Central memory CD8-positive, alpha-beta T cell (primary cell): ENCODE results near the gene STING1.
"Not testable (repeated sequence)": the region's sequence is repeated elsewhere in the genome, so short reads cannot be mapped to it uniquely, and the experiment has no call there.

ENCODE experiments used
- ATAC-seq: fragments of 150-1000 bp; cut with Tn5 transposase; replicated peaks from 2 replicates; pipeline ENCODE4 v1.10.0; 2022; ENCODE audit warnings: mild to moderate bottlenecking, moderate FRiP score, moderate number of reproducible peaks; ENCODE audit not compliant: poor library complexity, severe bottlenecking; ENCODE audit errors: extremely low read depth
- DNase-seq, 2 donors: peaks; one replicate each; pipeline ENCODE4 v3.0.0; 2021; ENCODE audit warnings: low spot score in 2 of 2
- H3K27ac Mint-ChIP-seq: one replicate; pipeline ENCODE4 v1.8.0; 2022; ENCODE audit warnings: low read depth, mild to moderate bottlenecking, moderate library complexity, mixed read lengths
- H3K27me3 Mint-ChIP-seq: one replicate; pipeline ENCODE4 v1.8.0; 2022; ENCODE audit warnings: mixed read lengths
- H3K36me3 Mint-ChIP-seq: one replicate; pipeline ENCODE4 v1.8.0; 2022; ENCODE audit warnings: mild to moderate bottlenecking, moderate library complexity, mixed read lengths; ENCODE audit not compliant: insufficient read depth
- H3K4me1 Mint-ChIP-seq: one replicate; pipeline ENCODE4 v1.8.0; 2022; ENCODE audit warnings: mixed read lengths
- H3K4me3 Mint-ChIP-seq: one replicate; pipeline ENCODE4 v1.8.0; 2022; ENCODE audit warnings: mild to moderate bottlenecking, moderate library complexity, mixed read lengths
- H3K9me3 Mint-ChIP-seq: one replicate; pipeline ENCODE4 v1.8.0; 2022; ENCODE audit warnings: mixed read lengths

Gene STING1

DNA sequence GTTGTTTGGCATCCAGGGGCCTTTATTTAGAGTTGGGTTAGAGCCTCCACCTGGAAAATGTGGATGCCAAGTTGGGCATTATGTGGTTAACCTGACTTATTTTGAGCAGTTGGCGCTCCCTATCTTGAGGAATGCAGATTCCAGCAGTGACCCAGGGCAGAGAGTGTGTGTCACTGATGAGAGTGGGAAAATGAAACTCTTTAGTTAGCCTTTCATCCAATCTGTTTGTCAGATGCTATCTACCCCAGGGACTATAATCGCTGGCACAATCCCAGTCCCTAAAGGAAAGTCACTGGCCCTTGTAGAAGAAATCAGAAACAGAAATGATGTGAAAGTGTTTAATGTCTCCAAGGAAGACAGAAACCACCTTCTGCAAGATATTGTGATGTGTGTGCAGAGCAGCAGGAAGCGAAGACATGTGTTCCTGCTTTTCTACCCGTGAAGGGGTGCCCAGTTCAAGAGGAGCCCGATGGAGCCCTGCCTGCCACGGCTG lies 10.2 kb upstream of the STING1 start:
- H3K4me1 Mint-ChIP-seq, result no peaks in the 10 kb centered on the region
- DNase-seq, result no peak
- no peak overlapping the region for H3K4me3 Mint-ChIP-seq
- H3K36me3 Mint-ChIP-seq, result no peaks in the 10 kb centered on the region
- no peak for ATAC-seq
- no peaks in the 10 kb centered on the region for H3K27me3 Mint-ChIP-seq
- no peaks in the 10 kb centered on the region for H3K9me3 Mint-ChIP-seq
- no peak overlapping the region for H3K27ac Mint-ChIP-seq

DNA sequence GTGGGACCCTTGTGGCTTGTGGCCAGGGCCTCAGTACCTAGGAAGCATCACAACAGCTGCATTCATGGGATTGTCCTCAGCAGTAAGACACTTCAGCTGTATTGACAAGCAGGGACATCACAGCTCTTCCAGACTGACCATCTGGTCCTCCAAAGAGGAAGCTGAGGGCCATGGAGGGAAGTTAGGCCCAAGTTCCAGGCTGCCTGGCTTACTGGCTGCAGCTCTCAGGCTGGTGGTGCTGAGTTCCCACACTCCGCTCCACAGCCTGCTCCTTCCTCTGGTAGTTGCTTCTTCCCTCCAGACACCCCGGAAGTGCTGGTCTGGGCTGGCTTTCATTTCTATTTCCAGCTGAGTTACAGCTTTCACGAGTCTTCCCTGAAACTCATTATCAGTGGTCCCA lies 5.7 kb upstream of the STING1 start:
- Mint-ChIP-seq H3K4me3 (no peak overlapping the region), H3K27ac (no peak overlapping the region), H3K27me3 (no peaks in the 10 kb centered on the region), H3K36me3 (peaks cover 2% of the 10 kb centered on the region), H3K9me3 (no peaks in the 10 kb centered on the region), H3K4me1 (no peaks in the 10 kb centered on the region)
- ATAC-seq (no peak), DNase-seq (no peak)

- DNase-seq (no peak), ATAC-seq (no peak)
These were observed 3.6 kb upstream of the STING1 start for GRCh38 chr5:139486201-139486600.

GRCh38 chr5:139482890-139483208 lies 291 bp upstream of the STING1 start:
- not testable (repeated sequence) for H3K27me3 Mint-ChIP-seq, H3K9me3 Mint-ChIP-seq, DNase-seq, ATAC-seq
- Mint-ChIP-seq H3K4me1 (peaks cover 41% of the 10 kb centered on the region), H3K36me3 (peaks cover 29% of the 10 kb centered on the region), H3K27ac (peak overlapping the region; percentile 88), H3K4me3 (peak overlapping the region; percentile 79)

More at GRCh38 chr5:139486201-139486600, 3.6 kb upstream of the STING1 start:
- Mint-ChIP-seq H3K4me3 (no peak overlapping the region), H3K27me3 (no peaks in the 10 kb centered on the region), H3K27ac (no peak overlapping the region), H3K9me3 (no peaks in the 10 kb centered on the region), H3K36me3 (peaks cover 10% of the 10 kb centered on the region), H3K4me1 (peaks cover 17% of the 10 kb centered on the region)

DNA sequence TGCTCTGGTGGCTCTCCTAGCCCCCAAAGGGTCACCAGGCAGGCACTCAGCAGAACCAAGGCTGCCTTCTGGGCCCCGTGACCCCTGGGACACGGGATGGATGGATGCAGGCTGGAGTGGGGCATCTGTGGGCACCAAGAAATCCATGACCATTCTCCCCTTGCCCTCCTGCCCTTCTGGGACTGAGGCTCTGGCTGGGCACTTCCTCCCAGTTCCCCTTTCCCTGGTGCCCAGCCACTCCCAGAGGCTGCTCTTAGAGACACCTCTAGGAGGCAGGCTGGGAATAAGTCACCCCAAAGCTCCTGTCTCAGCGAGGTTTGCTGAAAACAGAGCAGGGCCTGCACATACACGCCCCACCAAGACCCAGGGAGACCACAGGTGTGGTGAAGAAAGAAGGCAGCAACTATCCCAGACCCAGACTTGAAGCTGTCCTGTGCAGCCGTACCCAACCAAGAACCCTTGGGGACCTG lies 943 bp downstream of the STING1 start:
- H3K4me1 Mint-ChIP-seq, result peaks cover 41% of the 10 kb centered on the region
- peak overlapping the region; percentile 79 for H3K4me3 Mint-ChIP-seq
- H3K9me3 Mint-ChIP-seq, result no peaks in the 10 kb centered on the region
- ATAC-seq (peak; percentile 15), DNase-seq (no peak)
- peak overlapping the region; percentile 88 for H3K27ac Mint-ChIP-seq
- H3K27me3 Mint-ChIP-seq, result no peaks in the 10 kb centered on the region
- peaks cover 32% of the 10 kb centered on the region for H3K36me3 Mint-ChIP-seq

DNA sequence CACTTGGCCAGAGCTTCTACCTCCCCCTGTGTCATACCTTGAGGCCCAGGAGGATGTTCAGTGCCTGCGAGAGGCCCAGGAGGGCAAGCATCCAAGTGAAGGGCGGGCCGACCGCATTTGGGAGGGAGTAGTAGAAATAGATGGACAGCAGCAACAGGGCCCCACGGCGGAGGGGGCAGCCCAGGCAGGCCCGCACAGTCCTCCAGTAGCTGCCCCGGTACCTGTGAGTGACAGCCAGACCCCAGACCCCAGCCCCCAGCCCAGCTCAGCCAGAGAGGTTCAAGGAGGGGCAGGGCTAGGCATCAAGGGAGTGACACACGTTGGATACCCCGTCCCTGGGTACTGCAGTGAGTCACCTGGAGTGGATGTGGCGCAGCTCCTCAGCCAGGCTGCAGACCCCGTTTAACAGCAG lies 1.4 kb downstream of the STING1 start:
- Mint-ChIP-seq H3K27ac (peak overlapping the region; percentile 88), H3K36me3 (peaks cover 36% of the 10 kb centered on the region), H3K4me1 (peaks cover 41% of the 10 kb centered on the region), H3K9me3 (no peaks in the 10 kb centered on the region), H3K4me3 (peak overlapping the region; percentile 79), H3K27me3 (no peaks in the 10 kb centered on the region)
- DNase-seq (no peak), ATAC-seq (no peak)

- not testable (repeated sequence) for H3K9me3 Mint-ChIP-seq, H3K27ac Mint-ChIP-seq, ATAC-seq, DNase-seq, H3K27me3 Mint-ChIP-seq, H3K4me3 Mint-ChIP-seq
- Mint-ChIP-seq H3K4me1 (peaks cover 54% of the 10 kb centered on the region), H3K36me3 (peaks cover 42% of the 10 kb centered on the region)
These were observed 2.8 kb downstream of the STING1 start for GRCh38 chr5:139479729-139480128.

GRCh38 chr5:139478657-139479423 lies 3.7 kb downstream of the STING1 start:
- H3K27ac Mint-ChIP-seq, result peak overlapping the region; percentile 59
- H3K4me3 Mint-ChIP-seq, result peak overlapping the region; percentile 20
- peaks cover 42% of the 10 kb centered on the region for H3K36me3 Mint-ChIP-seq
- H3K9me3 Mint-ChIP-seq, DNase-seq, ATAC-seq, H3K27me3 Mint-ChIP-seq: not testable (repeated sequence)
- peaks cover 62% of the 10 kb centered on the region for H3K4me1 Mint-ChIP-seq

- peak overlapping the region; percentile 69 for H3K27ac Mint-ChIP-seq
- H3K9me3 Mint-ChIP-seq, result no peaks in the 10 kb centered on the region
- peaks cover 65% of the 10 kb centered on the region for H3K4me1 Mint-ChIP-seq
- ATAC-seq (no peak), DNase-seq (no peak)
- no peak overlapping the region for H3K4me3 Mint-ChIP-seq
- no peaks in the 10 kb centered on the region for H3K27me3 Mint-ChIP-seq
- H3K36me3 Mint-ChIP-seq, result peaks cover 36% of the 10 kb centered on the region
These were observed 6.5 kb downstream of the STING1 start for GRCh38 chr5:139475865-139476617.

DNA sequence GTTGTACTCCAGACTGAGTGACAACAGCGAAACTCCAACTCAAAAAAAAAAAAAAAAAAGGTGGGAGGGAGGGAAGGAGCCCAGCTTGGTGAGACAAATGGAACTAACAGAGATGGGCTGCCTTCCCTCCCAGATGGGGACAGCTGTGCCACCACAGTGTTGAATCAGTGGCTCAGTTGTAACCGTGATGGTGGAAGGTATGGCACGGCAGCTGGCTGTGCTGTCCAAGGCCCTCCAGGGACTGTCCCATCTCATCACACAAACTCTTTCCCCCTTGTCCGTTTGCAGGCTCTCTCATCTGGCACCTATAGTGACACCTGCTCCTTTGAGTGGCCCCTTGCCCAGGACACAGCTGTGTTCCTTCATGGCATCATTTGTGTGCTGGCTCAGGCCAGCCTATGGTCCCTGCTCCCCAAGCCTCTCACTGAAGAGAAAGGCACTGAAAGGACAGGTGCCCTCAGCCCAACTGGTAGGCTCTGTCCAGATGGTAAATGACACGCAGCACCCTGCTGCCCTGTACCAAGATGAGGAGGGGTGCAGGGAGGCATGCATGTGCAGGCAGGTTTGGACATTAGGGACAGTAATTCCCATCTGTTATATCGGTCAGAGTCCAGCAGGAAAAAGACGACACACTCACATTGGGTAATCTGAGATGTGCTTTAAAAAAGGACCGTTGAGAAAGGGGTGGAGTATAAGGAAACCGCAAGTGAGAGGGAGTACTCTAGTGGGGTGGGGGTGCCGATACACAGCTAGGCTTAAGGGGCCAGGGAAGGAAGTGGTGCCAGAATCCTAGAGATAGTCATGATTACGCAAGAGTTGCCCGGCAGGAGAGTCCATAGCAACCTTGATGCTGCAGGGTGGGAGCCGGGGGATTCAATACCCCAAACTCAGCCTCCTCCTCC lies 7.4 kb downstream of the STING1 start:
- peaks cover 65% of the 10 kb centered on the region for H3K4me1 Mint-ChIP-seq
- peak overlapping the region; percentile 39 for H3K4me3 Mint-ChIP-seq
- H3K9me3 Mint-ChIP-seq, result no peaks in the 10 kb centered on the region
- ATAC-seq, result peak; percentile 47
- H3K27ac Mint-ChIP-seq, result peak overlapping the region; percentile 69
- DNase-seq, result no peak
- H3K27me3 Mint-ChIP-seq, result no peaks in the 10 kb centered on the region
- H3K36me3 Mint-ChIP-seq, result peaks cover 31% of the 10 kb centered on the region

GRCh38 chr5:139473565-139473964 lies 9.0 kb downstream of the STING1 start:
- DNase-seq, result no peak
- Mint-ChIP-seq H3K9me3 (no peaks in the 10 kb centered on the region), H3K36me3 (peaks cover 21% of the 10 kb centered on the region), H3K27ac (peak overlapping the region; percentile 75), H3K4me1 (peaks cover 68% of the 10 kb centered on the region), H3K27me3 (no peaks in the 10 kb centered on the region), H3K4me3 (no peak overlapping the region)
- ATAC-seq, result no peak

- DNase-seq (no peak), ATAC-seq (no peak)
- Mint-ChIP-seq H3K4me3 (no peak overlapping the region), H3K4me1 (peaks cover 67% of the 10 kb centered on the region), H3K9me3 (no peaks in the 10 kb centered on the region), H3K36me3 (peaks cover 18% of the 10 kb centered on the region), H3K27ac (no peak overlapping the region), H3K27me3 (no peaks in the 10 kb centered on the region)
These were observed 9.5 kb downstream of the STING1 start for GRCh38 chr5:139473105-139473504.
